ENCODE data around the gene CREB3L2. TPM values are rescaled to one million over a fixed set of nuclear protein-coding genes. Genes with fewer than 3 reads are reported as not detected.
"Not testable (repeated sequence)": the region's sequence is repeated elsewhere in the genome, so short reads cannot be mapped to it uniquely, and the experiment has no call there.

The CREB3L2 gene
- polyA plus RNA-seq, 1 donor: 32.3 TPM

DNA sequence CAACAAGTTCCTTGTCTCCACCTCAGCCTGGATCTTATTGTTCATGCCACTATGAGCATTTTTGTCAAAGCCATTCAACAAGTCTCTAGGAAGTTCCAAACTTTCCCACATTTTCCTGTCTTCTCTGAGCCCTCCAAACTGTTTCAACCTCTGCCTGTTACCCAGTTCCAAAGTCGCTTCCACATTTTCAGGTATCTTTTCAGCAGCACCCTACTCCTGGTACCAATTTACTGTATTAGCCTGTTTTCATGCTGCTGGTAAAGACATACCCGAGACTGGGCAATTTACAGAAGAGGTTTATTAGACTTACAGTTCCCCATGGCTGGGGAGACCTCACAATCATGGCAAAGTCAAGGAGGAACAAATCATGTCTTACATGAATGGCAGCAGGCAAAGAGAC lies 168.9 kb downstream of the CREB3L2 start:
- not testable (repeated sequence) for DNase-seq

- no peak for DNase-seq
Measured at GRCh38 chr7:137832382-137832781, 169.5 kb downstream of the CREB3L2 start.

GRCh38 chr7:137831555-137831954 lies 170.3 kb downstream of the CREB3L2 start:
- not testable (repeated sequence) for DNase-seq

DNA sequence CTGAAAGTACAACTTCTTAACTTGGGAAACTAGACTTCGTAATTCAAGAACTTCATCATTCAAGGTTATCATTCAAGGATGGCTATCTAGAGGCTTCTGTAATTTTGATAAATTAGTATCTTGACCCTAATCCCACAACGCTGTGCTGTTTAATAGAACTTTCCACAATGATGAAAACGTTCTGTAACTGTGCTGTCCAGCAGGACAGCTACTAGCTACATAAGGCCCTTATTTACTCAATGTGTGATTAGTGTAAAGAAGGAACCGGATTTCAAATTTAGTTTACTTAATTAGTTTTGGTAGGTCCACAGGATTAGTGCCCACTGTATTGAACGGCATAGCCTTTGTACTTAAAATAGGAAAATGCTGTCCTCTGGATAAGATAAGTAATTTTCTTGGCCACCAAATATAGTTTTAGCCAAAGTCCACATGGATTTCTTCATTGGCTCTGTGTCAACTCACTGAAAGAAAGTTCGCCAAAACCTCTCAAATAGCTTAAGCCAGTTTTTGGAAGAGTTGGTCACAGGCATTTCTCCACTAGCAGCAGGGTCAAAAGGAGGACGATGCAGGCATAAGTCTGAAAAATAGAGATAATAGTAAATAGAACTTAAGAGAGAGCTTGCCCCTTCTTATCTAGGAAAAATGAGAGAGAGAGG lies 172.4 kb downstream of the CREB3L2 start:
- DNase-seq: no peak

GRCh38 chr7:137828456-137828855 lies 173.4 kb downstream of the CREB3L2 start:
- no peak for DNase-seq

DNA sequence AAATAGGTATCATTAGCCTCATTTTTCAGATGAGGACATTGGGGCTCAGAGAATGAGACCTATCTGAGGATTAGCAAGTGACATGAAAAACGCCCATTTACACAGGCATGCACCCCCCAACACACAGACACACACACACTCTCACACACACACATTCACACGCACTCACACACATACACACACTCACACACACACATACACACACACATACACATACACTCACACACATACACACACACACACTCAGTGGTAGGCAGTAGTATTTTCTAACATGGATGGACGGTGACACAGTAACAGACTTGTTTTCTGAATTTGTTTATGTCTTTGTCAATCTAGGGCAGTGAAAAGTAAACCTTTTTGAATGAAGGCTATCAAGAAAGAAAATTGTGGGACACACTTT lies 176.4 kb downstream of the CREB3L2 start:
- DNase-seq: no peak

Other genes starting within 250 kb of the CREB3L2 start
- 0.61 TPM for gene DGKI, start 155.1 kb downstream of the CREB3L2 start, polyA plus RNA-seq (ENCODE audit: insufficient read length)
- gene AKR1D1, start 74.4 kb upstream of the CREB3L2 start, polyA plus RNA-seq (ENCODE audit: insufficient read length): not detected